Measurements from ENCODE around the gene DCTPP1. TPM values are rescaled to one million over a fixed set of nuclear protein-coding genes. Genes with fewer than 3 reads are reported as not detected.

Gene DCTPP1
- total and polyA plus RNA-seq, 2 of the 13 experiments (the other 11 are each of a cell fraction or from before 2014, with no cell fraction given), result 54.8 to 74.4 TPM

DNA sequence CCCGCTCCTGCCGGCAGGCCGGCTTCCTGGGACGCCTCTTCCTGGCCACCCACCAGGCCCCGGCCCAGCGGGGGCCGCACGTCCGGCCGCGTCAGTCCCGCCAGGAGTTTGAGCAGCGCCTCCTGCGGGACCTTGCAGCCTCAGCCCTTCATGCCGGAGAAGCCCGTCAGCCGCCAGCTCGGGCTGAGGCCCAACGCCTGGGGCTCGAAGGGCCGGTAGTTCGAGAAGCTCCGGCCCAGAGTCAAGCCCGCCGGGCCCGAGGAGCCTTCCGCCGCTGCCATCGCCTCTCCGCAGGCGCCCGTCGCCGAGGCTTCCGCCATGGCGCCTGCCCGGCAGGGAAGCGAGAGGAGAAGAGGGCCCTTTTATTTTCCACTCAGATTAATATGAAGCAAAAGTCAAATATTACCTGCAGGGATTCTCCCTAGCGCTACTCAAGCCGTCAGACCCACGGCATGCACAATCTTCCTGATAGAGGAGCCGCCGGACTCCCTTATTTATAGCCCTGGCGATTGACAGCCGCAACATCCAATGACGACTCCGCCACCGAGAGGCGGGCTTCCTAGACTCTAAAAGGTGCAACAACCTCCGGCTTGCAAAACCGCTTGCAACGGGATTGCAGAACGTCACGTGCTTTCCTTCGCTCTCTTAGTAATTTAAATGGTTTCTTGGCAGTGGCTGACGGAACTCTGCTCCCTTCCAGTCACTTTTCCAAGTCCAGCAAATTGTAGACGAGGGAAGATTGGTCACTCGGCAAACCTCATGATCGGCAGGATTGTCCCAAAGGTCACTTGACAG is 15.8 kb upstream of the DCTPP1 start, which contains the start of gene SEPHS2 (continued):
- TF ChIP-seq, protein P1, sequence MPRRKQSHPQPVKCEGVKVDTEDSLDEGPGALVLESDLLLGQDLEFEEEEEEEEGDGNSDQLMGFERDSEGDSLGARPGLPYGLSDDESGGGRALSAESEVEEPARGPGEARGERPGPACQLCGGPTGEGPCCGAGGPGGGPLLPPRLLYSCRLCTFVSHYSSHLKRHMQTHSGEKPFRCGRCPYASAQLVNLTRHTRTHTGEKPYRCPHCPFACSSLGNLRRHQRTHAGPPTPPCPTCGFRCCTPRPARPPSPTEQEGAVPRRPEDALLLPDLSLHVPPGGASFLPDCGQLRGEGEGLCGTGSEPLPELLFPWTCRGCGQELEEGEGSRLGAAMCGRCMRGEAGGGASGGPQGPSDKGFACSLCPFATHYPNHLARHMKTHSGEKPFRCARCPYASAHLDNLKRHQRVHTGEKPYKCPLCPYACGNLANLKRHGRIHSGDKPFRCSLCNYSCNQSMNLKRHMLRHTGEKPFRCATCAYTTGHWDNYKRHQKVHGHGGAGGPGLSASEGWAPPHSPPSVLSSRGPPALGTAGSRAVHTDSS (CRISPR knock-in tag; conservative IDR thresholded peaks at IDR 0.05), result no peak
- peak; percentile 82 for TF ChIP-seq ZNF709 (CRISPR knock-in tag; IDR thresholded peaks at IDR 0.05)
- TF ChIP-seq ZNF510 (CRISPR knock-in tag; IDR thresholded peaks at IDR 0.05; ENCODE audit: low read depth), result no peak; the same call in 1 of the 2 replicates
- TF ChIP-seq, protein P2, sequence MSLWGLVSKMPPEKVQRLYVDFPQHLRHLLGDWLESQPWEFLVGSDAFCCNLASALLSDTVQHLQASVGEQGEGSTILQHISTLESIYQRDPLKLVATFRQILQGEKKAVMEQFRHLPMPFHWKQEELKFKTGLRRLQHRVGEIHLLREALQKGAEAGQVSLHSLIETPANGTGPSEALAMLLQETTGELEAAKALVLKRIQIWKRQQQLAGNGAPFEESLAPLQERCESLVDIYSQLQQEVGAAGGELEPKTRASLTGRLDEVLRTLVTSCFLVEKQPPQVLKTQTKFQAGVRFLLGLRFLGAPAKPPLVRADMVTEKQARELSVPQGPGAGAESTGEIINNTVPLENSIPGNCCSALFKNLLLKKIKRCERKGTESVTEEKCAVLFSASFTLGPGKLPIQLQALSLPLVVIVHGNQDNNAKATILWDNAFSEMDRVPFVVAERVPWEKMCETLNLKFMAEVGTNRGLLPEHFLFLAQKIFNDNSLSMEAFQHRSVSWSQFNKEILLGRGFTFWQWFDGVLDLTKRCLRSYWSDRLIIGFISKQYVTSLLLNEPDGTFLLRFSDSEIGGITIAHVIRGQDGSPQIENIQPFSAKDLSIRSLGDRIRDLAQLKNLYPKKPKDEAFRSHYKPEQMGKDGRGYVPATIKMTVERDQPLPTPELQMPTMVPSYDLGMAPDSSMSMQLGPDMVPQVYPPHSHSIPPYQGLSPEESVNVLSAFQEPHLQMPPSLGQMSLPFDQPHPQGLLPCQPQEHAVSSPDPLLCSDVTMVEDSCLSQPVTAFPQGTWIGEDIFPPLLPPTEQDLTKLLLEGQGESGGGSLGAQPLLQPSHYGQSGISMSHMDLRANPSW (CRISPR knock-in tag; IDR thresholded peaks at IDR 0.05; ENCODE audit: borderline replicate concordance), result no peak
- TF ChIP-seq PRMT3 (CRISPR knock-in tag; IDR thresholded peaks at IDR 0.05; ENCODE audit: borderline replicate concordance, low read depth), result peak; percentile 60; the same call in 1 of the 2 replicates
- TF ChIP-seq, protein P3, sequence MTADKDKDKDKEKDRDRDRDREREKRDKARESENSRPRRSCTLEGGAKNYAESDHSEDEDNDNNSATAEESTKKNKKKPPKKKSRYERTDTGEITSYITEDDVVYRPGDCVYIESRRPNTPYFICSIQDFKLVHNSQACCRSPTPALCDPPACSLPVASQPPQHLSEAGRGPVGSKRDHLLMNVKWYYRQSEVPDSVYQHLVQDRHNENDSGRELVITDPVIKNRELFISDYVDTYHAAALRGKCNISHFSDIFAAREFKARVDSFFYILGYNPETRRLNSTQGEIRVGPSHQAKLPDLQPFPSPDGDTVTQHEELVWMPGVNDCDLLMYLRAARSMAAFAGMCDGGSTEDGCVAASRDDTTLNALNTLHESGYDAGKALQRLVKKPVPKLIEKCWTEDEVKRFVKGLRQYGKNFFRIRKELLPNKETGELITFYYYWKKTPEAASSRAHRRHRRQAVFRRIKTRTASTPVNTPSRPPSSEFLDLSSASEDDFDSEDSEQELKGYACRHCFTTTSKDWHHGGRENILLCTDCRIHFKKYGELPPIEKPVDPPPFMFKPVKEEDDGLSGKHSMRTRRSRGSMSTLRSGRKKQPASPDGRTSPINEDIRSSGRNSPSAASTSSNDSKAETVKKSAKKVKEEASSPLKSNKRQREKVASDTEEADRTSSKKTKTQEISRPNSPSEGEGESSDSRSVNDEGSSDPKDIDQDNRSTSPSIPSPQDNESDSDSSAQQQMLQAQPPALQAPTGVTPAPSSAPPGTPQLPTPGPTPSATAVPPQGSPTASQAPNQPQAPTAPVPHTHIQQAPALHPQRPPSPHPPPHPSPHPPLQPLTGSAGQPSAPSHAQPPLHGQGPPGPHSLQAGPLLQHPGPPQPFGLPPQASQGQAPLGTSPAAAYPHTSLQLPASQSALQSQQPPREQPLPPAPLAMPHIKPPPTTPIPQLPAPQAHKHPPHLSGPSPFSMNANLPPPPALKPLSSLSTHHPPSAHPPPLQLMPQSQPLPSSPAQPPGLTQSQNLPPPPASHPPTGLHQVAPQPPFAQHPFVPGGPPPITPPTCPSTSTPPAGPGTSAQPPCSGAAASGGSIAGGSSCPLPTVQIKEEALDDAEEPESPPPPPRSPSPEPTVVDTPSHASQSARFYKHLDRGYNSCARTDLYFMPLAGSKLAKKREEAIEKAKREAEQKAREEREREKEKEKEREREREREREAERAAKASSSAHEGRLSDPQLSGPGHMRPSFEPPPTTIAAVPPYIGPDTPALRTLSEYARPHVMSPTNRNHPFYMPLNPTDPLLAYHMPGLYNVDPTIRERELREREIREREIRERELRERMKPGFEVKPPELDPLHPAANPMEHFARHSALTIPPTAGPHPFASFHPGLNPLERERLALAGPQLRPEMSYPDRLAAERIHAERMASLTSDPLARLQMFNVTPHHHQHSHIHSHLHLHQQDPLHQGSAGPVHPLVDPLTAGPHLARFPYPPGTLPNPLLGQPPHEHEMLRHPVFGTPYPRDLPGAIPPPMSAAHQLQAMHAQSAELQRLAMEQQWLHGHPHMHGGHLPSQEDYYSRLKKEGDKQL (CRISPR knock-in tag; IDR thresholded peaks at IDR 0.05; ENCODE audit: low read depth), result no peak
- TF ChIP-seq TAF15 (IDR thresholded peaks at IDR 0.05; ENCODE audit: low read depth, low read length, poor library complexity, severe bottlenecking), result peak; percentile 91
- TF ChIP-seq, protein P4, sequence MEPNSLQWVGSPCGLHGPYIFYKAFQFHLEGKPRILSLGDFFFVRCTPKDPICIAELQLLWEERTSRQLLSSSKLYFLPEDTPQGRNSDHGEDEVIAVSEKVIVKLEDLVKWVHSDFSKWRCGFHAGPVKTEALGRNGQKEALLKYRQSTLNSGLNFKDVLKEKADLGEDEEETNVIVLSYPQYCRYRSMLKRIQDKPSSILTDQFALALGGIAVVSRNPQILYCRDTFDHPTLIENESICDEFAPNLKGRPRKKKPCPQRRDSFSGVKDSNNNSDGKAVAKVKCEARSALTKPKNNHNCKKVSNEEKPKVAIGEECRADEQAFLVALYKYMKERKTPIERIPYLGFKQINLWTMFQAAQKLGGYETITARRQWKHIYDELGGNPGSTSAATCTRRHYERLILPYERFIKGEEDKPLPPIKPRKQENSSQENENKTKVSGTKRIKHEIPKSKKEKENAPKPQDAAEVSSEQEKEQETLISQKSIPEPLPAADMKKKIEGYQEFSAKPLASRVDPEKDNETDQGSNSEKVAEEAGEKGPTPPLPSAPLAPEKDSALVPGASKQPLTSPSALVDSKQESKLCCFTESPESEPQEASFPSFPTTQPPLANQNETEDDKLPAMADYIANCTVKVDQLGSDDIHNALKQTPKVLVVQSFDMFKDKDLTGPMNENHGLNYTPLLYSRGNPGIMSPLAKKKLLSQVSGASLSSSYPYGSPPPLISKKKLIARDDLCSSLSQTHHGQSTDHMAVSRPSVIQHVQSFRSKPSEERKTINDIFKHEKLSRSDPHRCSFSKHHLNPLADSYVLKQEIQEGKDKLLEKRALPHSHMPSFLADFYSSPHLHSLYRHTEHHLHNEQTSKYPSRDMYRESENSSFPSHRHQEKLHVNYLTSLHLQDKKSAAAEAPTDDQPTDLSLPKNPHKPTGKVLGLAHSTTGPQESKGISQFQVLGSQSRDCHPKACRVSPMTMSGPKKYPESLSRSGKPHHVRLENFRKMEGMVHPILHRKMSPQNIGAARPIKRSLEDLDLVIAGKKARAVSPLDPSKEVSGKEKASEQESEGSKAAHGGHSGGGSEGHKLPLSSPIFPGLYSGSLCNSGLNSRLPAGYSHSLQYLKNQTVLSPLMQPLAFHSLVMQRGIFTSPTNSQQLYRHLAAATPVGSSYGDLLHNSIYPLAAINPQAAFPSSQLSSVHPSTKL (CRISPR knock-in tag; IDR thresholded peaks at IDR 0.05), result peak; percentile 83
- peak; percentile 79 for TF ChIP-seq ERF (CRISPR knock-in tag; IDR thresholded peaks at IDR 0.05)
- TF ChIP-seq, protein P5, sequence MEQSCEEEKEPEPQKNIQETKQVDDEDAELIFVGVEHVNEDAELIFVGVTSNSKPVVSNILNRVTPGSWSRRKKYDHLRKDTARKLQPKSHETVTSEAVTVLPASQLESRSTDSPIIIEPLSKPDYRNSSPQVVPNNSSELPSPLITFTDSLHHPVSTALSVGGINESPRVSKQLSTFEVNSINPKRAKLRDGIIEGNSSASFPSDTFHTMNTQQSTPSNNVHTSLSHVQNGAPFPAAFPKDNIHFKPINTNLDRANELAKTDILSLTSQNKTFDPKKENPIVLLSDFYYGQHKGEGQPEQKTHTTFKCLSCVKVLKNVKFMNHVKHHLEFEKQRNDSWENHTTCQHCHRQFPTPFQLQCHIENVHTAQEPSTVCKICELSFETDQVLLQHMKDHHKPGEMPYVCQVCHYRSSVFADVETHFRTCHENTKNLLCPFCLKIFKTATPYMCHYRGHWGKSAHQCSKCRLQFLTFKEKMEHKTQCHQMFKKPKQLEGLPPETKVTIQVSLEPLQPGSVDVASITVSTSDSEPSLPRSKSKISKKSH (CRISPR knock-in tag; IDR thresholded peaks at IDR 0.05; ENCODE audit: borderline replicate concordance), result no peak

Measured in HepG2 (cell line).